ENCODE measurements around the gene ARHGAP26. TPM values are rescaled to one million over a fixed set of nuclear protein-coding genes. Genes with fewer than 3 reads are reported as not detected.
A peak's percentile ranks its signal among the peaks of the same experiment; 100 is the strongest.
"Not testable (repeated sequence)": the region's sequence is repeated elsewhere in the genome, so short reads cannot be mapped to it uniquely, and the experiment has no call there.

The ARHGAP26 gene
- total RNA-seq, 1 donor, result 7.6 TPM

- Histone ChIP-seq H3K4me3 (ENCODE audit: insufficient read depth, low read length) (peak overlapping the region; percentile 62), H2AFZ (ENCODE audit: low read length) (peak overlapping the region; percentile 82)
- no peak for TF ChIP-seq CTCF (IDR thresholded peaks at IDR 0.05; ENCODE audit: extremely low read depth, low read depth, low read length)
Measured at GRCh38 chr5:143093452-143094086, 323.4 kb downstream of the ARHGAP26 start.

GRCh38 chr5:143094087-143094521 lies 323.9 kb downstream of the ARHGAP26 start:
- Histone ChIP-seq H3K9me3 (ENCODE audit: low read depth, low read length) (no peaks in the 10 kb centered on the region), H3K4me1 (ENCODE audit: insufficient read depth, low read length) (no peaks in the 10 kb centered on the region), H3K27ac (ENCODE audit: low read depth, low read length) (peak overlapping the region; percentile 22), H3K4me2 (ENCODE audit: insufficient read depth, low read length) (peak overlapping the region; percentile 78), H3K27me3 (ENCODE audit: insufficient read depth, low read length) (no peaks in the 10 kb centered on the region), H4K20me1 (ENCODE audit: insufficient read depth, low read length) (no peaks in the 10 kb centered on the region), H2AFZ (ENCODE audit: low read length) (peak overlapping the region; percentile 82), H3K36me3 (ENCODE audit: insufficient read depth, low read length) (no peaks in the 10 kb centered on the region), H3K4me3 (ENCODE audit: insufficient read depth, low read length) (peak overlapping the region; percentile 62), H3K79me2 (ENCODE audit: insufficient read depth, low read length) (no peaks in the 10 kb centered on the region)
- no peak for DNase-seq (ENCODE audit: insufficient read length, low spot score, missing footprints)
- no peak for TF ChIP-seq CTCF (IDR thresholded peaks at IDR 0.05; ENCODE audit: extremely low read depth, low read depth, low read length)

More at GRCh38 chr5:143093452-143094086, 323.4 kb downstream of the ARHGAP26 start:
- H3K4me1 ChIP-seq (ENCODE audit: insufficient read depth, low read length), result no peaks in the 10 kb centered on the region
- no peaks in the 10 kb centered on the region for H3K9me3 ChIP-seq (ENCODE audit: low read depth, low read length)
- no peak for DNase-seq (ENCODE audit: insufficient read length, low spot score, missing footprints)
- no peaks in the 10 kb centered on the region for H3K27me3 ChIP-seq (ENCODE audit: insufficient read depth, low read length)
- no peaks in the 10 kb centered on the region for H4K20me1 ChIP-seq (ENCODE audit: insufficient read depth, low read length)
- H3K36me3 ChIP-seq (ENCODE audit: insufficient read depth, low read length), result no peaks in the 10 kb centered on the region
- peak overlapping the region; percentile 78 for H3K4me2 ChIP-seq (ENCODE audit: insufficient read depth, low read length)
- H3K79me2 ChIP-seq (ENCODE audit: insufficient read depth, low read length), result no peaks in the 10 kb centered on the region
- no peak overlapping the region for H3K27ac ChIP-seq (ENCODE audit: low read depth, low read length)

- H2AFZ ChIP-seq (ENCODE audit: low read length), result peak overlapping the region; percentile 82
- H3K4me3 ChIP-seq (ENCODE audit: insufficient read depth, low read length), result peak overlapping the region; percentile 62
- not testable (repeated sequence) for DNase-seq (ENCODE audit: insufficient read length, low spot score, missing footprints); H3K27me3 ChIP-seq (ENCODE audit: insufficient read depth, low read length); H3K4me1 ChIP-seq (ENCODE audit: insufficient read depth, low read length); H3K79me2 ChIP-seq (ENCODE audit: insufficient read depth, low read length); H3K27ac ChIP-seq (ENCODE audit: low read depth, low read length); H4K20me1 ChIP-seq (ENCODE audit: insufficient read depth, low read length); H3K36me3 ChIP-seq (ENCODE audit: insufficient read depth, low read length); H3K9me3 ChIP-seq (ENCODE audit: low read depth, low read length)
- peak overlapping the region; percentile 78 for H3K4me2 ChIP-seq (ENCODE audit: insufficient read depth, low read length)
Measured at GRCh38 chr5:143094608-143095007, 324.4 kb downstream of the ARHGAP26 start.

GRCh38 chr5:143101121-143101520 lies 330.9 kb downstream of the ARHGAP26 start:
- H2AFZ ChIP-seq (ENCODE audit: low read length), result no peak overlapping the region
- H3K4me1 ChIP-seq (ENCODE audit: insufficient read depth, low read length), result peaks cover 17% of the 10 kb centered on the region
- no peaks in the 10 kb centered on the region for H3K9me3 ChIP-seq (ENCODE audit: low read depth, low read length)
- no peak for TF ChIP-seq CTCF (IDR thresholded peaks at IDR 0.05; ENCODE audit: extremely low read depth, low read depth, low read length)
- peak overlapping the region; percentile 35 for H3K4me2 ChIP-seq (ENCODE audit: insufficient read depth, low read length)
- no peaks in the 10 kb centered on the region for H3K79me2 ChIP-seq (ENCODE audit: insufficient read depth, low read length)
- no peak overlapping the region for H3K27ac ChIP-seq (ENCODE audit: low read depth, low read length)
- H3K36me3 ChIP-seq (ENCODE audit: insufficient read depth, low read length), result no peaks in the 10 kb centered on the region
- no peaks in the 10 kb centered on the region for H4K20me1 ChIP-seq (ENCODE audit: insufficient read depth, low read length)
- H3K4me3 ChIP-seq (ENCODE audit: insufficient read depth, low read length), result no peak overlapping the region
- no peak for DNase-seq (ENCODE audit: insufficient read length, low spot score, missing footprints)
- no peaks in the 10 kb centered on the region for H3K27me3 ChIP-seq (ENCODE audit: insufficient read depth, low read length)
